ENCODE measurements around the gene ZNF568.

DNA sequence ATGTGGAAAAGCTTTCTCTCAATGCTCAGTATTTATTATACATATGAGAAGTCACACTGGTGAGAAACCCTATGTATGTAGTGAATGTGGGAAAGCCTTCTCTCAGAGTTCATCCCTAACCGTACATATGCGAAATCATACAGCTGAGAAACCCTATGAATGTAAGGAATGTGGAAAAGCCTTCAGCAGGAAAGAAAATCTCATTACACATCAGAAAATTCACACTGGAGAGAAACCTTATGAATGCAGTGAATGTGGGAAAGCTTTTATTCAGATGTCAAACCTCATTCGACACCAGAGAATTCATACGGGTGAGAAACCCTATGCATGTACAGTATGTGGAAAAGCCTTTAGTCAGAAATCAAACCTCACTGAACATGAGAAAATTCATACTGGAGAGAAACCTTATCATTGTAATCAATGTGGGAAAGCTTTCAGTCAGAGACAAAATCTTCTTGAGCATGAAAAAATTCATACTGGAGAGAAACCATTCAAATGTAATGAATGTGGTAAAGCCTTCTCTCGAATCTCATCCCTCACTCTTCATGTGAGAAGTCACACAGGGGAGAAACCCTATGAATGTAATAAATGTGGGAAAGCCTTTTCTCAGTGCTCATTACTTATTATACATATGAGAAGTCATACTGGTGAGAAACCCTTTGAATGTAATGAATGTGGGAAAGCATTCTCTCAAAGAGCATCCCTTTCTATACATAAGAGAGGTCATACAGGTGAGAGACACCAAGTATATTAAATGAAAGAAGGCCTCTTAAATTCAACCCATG, 34.4 kb downstream of the ZNF568 start:
- TF ChIP-seq, protein P1, sequence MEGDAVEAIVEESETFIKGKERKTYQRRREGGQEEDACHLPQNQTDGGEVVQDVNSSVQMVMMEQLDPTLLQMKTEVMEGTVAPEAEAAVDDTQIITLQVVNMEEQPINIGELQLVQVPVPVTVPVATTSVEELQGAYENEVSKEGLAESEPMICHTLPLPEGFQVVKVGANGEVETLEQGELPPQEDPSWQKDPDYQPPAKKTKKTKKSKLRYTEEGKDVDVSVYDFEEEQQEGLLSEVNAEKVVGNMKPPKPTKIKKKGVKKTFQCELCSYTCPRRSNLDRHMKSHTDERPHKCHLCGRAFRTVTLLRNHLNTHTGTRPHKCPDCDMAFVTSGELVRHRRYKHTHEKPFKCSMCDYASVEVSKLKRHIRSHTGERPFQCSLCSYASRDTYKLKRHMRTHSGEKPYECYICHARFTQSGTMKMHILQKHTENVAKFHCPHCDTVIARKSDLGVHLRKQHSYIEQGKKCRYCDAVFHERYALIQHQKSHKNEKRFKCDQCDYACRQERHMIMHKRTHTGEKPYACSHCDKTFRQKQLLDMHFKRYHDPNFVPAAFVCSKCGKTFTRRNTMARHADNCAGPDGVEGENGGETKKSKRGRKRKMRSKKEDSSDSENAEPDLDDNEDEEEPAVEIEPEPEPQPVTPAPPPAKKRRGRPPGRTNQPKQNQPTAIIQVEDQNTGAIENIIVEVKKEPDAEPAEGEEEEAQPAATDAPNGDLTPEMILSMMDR (conservative IDR thresholded peaks at IDR 0.05 in 1 of 2, IDR thresholded peaks at IDR 0.05 in 1 of 2; ENCODE audit: extremely low read depth in 1 of 2, insufficient read depth in 1 of 2, low read depth in 1 of 2, low read length in 2 of 2), result no peak
- no peak for TF ChIP-seq EZH2 (IDR thresholded peaks at IDR 0.05; ENCODE audit: borderline replicate concordance, low read length)

Data from mammary epithelial cell (primary cell).